Ishikawa (cell line): ENCODE results near the gene RLF.

Source experiments
- CEBPB ChIP-seq: IDR thresholded peaks from 2 replicates; pipeline ENCODE4 v1.6.1; 2012
- CREB1 ChIP-seq: IDR thresholded peaks from 2 replicates; pipeline ENCODE4 v1.6.1; 2012; ENCODE audit warnings: low read depth
- EGR1 ChIP-seq: IDR thresholded peaks from 2 replicates; pipeline ENCODE4 v1.6.1; 2012
- FOXM1 ChIP-seq: IDR thresholded peaks from 2 replicates; pipeline ENCODE4 v1.6.1; 2012; ENCODE audit warnings: low read depth, borderline replicate concordance
- NFIC ChIP-seq: IDR thresholded peaks from 2 replicates; pipeline ENCODE4 v1.6.1; 2012
- TAF1 ChIP-seq: IDR thresholded peaks from 2 replicates; pipeline ENCODE4 v1.6.1; 2012; ENCODE audit warnings: low read depth, mild to moderate bottlenecking
- TCF12 ChIP-seq: IDR thresholded peaks from 2 replicates; pipeline ENCODE4 v1.6.1; 2012; ENCODE audit warnings: low read depth
- YY1 ChIP-seq: IDR thresholded peaks from 2 replicates; pipeline ENCODE4 v1.6.1; 2012; ENCODE audit warnings: low read depth
- ZBTB7A ChIP-seq: IDR thresholded peaks from 2 replicates; pipeline ENCODE4 v1.6.1; 2012; ENCODE audit warnings: low read depth
- TF ChIP-seq, protein P1 (sequence below): IDR thresholded peaks from 2 replicates; pipeline ENCODE4 v1.6.1; 2012
- TF ChIP-seq, protein P2 (sequence below): IDR thresholded peaks from 2 replicates; pipeline ENCODE4 v1.6.1; 2012
- TF ChIP-seq, protein P3 (sequence below): IDR thresholded peaks from 2 replicates; pipeline ENCODE4 v1.6.1; 2012; ENCODE audit warnings: low read depth, mild to moderate bottlenecking

DNA sequence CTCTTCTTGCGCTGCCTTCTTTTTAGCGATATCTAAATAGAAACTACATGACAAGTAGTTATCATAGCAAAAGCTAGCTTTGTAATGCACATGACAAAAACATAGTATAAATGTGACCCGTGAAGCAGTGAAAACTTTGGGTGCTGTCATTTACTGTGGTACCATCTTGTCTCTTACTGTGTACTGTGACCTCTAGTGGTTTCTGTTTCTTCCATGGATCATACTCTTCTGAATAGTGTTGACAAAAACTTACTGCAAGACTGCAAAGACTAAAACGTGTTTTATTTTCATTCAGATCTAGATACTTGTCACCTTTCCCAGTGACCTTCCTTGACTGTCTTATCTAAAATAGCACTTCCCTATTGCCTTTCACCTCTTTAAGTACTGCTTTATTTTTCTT, 6.1 kb downstream of the RLF start:
- TF ChIP-seq FOXM1 (no peak), ZBTB7A (no peak), EGR1 (no peak), CEBPB (no peak), YY1 (no peak), TCF12 (no peak), TAF1 (no peak), CREB1 (no peak), NFIC (no peak)
- TF ChIP-seq, protein P1, sequence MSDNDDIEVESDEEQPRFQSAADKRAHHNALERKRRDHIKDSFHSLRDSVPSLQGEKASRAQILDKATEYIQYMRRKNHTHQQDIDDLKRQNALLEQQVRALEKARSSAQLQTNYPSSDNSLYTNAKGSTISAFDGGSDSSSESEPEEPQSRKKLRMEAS: no peak
- TF ChIP-seq, protein P2, sequence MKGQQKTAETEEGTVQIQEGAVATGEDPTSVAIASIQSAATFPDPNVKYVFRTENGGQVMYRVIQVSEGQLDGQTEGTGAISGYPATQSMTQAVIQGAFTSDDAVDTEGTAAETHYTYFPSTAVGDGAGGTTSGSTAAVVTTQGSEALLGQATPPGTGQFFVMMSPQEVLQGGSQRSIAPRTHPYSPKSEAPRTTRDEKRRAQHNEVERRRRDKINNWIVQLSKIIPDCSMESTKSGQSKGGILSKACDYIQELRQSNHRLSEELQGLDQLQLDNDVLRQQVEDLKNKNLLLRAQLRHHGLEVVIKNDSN: no peak
- TF ChIP-seq, protein P3, sequence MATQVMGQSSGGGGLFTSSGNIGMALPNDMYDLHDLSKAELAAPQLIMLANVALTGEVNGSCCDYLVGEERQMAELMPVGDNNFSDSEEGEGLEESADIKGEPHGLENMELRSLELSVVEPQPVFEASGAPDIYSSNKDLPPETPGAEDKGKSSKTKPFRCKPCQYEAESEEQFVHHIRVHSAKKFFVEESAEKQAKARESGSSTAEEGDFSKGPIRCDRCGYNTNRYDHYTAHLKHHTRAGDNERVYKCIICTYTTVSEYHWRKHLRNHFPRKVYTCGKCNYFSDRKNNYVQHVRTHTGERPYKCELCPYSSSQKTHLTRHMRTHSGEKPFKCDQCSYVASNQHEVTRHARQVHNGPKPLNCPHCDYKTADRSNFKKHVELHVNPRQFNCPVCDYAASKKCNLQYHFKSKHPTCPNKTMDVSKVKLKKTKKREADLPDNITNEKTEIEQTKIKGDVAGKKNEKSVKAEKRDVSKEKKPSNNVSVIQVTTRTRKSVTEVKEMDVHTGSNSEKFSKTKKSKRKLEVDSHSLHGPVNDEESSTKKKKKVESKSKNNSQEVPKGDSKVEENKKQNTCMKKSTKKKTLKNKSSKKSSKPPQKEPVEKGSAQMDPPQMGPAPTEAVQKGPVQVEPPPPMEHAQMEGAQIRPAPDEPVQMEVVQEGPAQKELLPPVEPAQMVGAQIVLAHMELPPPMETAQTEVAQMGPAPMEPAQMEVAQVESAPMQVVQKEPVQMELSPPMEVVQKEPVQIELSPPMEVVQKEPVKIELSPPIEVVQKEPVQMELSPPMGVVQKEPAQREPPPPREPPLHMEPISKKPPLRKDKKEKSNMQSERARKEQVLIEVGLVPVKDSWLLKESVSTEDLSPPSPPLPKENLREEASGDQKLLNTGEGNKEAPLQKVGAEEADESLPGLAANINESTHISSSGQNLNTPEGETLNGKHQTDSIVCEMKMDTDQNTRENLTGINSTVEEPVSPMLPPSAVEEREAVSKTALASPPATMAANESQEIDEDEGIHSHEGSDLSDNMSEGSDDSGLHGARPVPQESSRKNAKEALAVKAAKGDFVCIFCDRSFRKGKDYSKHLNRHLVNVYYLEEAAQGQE: no peak
